PFSK-1 (cell line): ENCODE data around the gene MFRP.

Experiments
- FOXP2 ChIP-seq: optimal IDR thresholded peaks from 2 replicates; pipeline ENCODE3; 2011; ENCODE audit warnings: borderline replicate concordance, control low read depth, inconsistent platforms; ENCODE audit not compliant: insufficient read depth; ENCODE audit errors: extremely low read length, extremely low read depth
- POLR2AphosphoS5 ChIP-seq: IDR thresholded peaks from 2 replicates; pipeline ENCODE4 v1.6.1; 2012; ENCODE audit warnings: low read depth, mild to moderate bottlenecking, control low read depth, low read length, moderate library complexity
- REST ChIP-seq, 2 experiments: IDR thresholded peaks; 2 replicates each; pipeline versions ENCODE4 v1.6.1 to v1.8.0; 2011 to 2012; ENCODE audit warnings: low read depth in 2 of 2, low read length in 2 of 2, control low read depth in 1 of 2, inconsistent platforms in 1 of 2, mild to moderate bottlenecking in 1 of 2, moderate library complexity in 1 of 2; ENCODE audit not compliant: insufficient read depth in 1 of 2
- SIN3A ChIP-seq: IDR thresholded peaks from 2 replicates; pipeline ENCODE4 v1.6.1; 2012; ENCODE audit warnings: mild to moderate bottlenecking, low read length, moderate library complexity, borderline replicate concordance; ENCODE audit not compliant: insufficient read depth
- TAF1 ChIP-seq: IDR thresholded peaks from 2 replicates; pipeline ENCODE4 v1.6.1; 2012; ENCODE audit warnings: low read length, control low read depth, borderline replicate concordance; ENCODE audit not compliant: insufficient read depth

Gene MFRP

DNA sequence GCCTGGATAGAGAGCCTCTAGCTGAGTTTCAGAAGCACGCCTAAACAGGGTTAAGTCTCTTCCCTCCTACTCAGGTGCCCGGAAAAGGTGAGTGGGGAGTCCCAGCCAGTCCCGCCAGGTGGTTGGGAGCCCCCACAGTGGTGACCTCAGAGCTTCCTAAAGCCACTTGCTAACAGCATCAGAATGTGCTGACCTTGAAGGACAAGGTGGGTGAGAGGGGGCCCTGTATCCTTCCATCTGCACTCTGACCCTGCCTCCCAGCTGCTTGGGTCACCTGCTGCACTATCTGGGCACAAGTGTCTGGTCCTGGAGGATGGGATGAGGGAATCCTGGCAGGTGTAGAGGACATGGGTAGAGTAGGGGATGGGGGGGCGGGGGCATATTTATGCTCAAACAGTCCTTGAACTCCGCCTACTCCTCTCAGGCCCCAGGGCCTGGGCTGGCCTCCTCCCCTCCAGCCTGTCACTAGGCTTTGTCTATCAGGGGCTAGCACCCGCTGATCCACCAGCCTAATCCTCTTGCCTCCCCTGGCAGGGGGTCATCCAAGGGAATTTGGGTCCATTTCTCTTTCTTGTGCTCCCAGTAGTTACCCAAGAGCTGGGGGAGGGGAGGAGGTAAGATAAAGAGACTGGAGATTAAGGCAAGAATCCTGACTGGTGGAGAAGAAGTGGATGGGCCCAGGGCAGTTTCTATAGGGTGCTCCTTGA, 31.6 kb upstream of the MFRP start:
- TF ChIP-seq FOXP2 (no peak), POLR2AphosphoS5 (no peak), REST (IDR thresholded peaks at IDR 0.05; ENCODE audit: insufficient read depth in 1 of 2, low read depth in 2 of 2, low read length in 2 of 2) (no peak)

GRCh38 chr11:119377112-119377901, 30.8 kb upstream of the MFRP start:
- TF ChIP-seq SIN3A (no peak), FOXP2 (no peak), POLR2AphosphoS5 (no peak), REST (IDR thresholded peaks at IDR 0.05; ENCODE audit: insufficient read depth in 1 of 2, low read depth in 2 of 2, low read length in 2 of 2) (no peak), TAF1 (no peak)

- TF ChIP-seq SIN3A, result no peak
- TF ChIP-seq TAF1, result no peak
- TF ChIP-seq FOXP2, result no peak
- no peak for TF ChIP-seq POLR2AphosphoS5
- TF ChIP-seq REST (IDR thresholded peaks at IDR 0.05; ENCODE audit: insufficient read depth in 1 of 2, low read depth in 2 of 2, low read length in 2 of 2), result no peak
Measured at GRCh38 chr11:119376197-119376847, 29.8 kb upstream of the MFRP start.

DNA sequence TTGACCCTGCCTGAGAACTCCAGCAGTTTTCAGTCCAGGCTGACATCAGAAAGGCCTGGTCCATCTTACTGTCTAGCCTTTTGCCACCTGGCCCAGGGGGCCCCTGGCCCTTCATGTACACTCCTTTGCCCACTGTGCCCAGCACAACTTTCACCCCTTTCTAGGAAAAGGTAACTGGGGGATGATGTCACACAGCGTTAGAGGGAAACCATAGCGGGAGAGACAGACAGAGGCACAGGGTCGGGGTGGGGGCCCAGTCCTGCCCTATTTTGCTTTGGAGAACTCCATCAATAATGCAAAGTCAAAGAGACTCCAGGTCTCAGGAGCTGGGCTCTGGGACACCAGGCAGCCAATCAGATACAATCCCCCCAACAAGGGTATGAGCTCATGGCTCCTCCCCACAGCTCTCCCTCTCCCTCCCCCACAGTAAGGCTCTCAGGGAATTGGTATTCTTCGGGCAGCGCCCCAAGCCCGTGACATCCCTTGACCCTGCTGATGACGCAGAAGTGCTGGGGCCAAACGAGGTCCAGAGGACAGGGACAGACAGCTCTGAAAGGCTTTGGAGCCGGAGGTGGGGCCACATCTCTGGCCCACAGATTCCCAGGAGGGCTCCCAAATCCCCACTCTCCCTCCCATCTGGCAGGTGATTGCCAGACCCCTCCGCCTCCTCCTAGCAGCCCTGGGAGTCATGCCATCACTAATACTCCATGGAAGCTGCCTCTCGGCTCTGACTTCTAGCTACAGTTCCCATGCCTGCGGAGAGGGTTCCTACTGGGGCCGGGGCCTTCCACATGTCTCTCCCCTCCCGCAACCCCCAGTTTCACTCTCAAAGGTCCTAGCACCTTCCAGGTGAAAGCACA, 29.1 kb upstream of the MFRP start:
- TF ChIP-seq POLR2AphosphoS5, result no peak
- TF ChIP-seq SIN3A, result no peak
- no peak for TF ChIP-seq REST (IDR thresholded peaks at IDR 0.05; ENCODE audit: insufficient read depth in 1 of 2, low read depth in 2 of 2, low read length in 2 of 2)
- no peak for TF ChIP-seq TAF1
- no peak for TF ChIP-seq FOXP2
